Spleen (tissue), 7 donors: ENCODE results near the gene SHISA9.

Experiments
- POLR2A ChIP-seq, 3 donors: fragments of 450-650 bp; IDR thresholded peaks; one replicate each; pipeline ENCODE4 v1.5.1; 2017; ENCODE audit warnings: antibody characterized with exemption in 3 of 3, mild to moderate bottlenecking in 1 of 3
- POLR2AphosphoS5 ChIP-seq, 3 donors: sonication (generic); formaldehyde crosslinking; IDR thresholded peaks; one replicate each; pipeline ENCODE4 v1.5.1; 2017; ENCODE audit warnings: antibody characterized with exemption in 3 of 3
- TF ChIP-seq, protein P1 (sequence below), 11 experiments: fragments of 200-600 bp in 7 of 11; fragments of 450-650 bp in 4 of 11; sonication (generic) in 4 of 11; IDR thresholded peaks in 8 of 11; conservative IDR thresholded peaks in 3 of 11; 1 replicate in 7 of 11; 2 replicates in 4 of 11; pipeline versions ENCODE4 v1.4.0 to v1.8.0; 2016 to 2021; ENCODE audit warnings: antibody characterized with exemption in 11 of 11, inconsistent platforms in 4 of 11, mild to moderate bottlenecking in 1 of 11
- donor health status: DM: no; HTN: no; CAD: no; lungs with moderate emphysema.
- donor health status: DM: no; HTN: no; CAD: no.
- donor health status: DM: no; HTN: no; CAD: no.

GRCh38 chr16:12917653-12918052 lies 16.3 kb downstream of the SHISA9 start:
- no peak for TF ChIP-seq POLR2A (IDR thresholded peaks at IDR 0.05)
- no peak for TF ChIP-seq POLR2AphosphoS5 (IDR thresholded peaks at IDR 0.05)
- TF ChIP-seq, protein P1, sequence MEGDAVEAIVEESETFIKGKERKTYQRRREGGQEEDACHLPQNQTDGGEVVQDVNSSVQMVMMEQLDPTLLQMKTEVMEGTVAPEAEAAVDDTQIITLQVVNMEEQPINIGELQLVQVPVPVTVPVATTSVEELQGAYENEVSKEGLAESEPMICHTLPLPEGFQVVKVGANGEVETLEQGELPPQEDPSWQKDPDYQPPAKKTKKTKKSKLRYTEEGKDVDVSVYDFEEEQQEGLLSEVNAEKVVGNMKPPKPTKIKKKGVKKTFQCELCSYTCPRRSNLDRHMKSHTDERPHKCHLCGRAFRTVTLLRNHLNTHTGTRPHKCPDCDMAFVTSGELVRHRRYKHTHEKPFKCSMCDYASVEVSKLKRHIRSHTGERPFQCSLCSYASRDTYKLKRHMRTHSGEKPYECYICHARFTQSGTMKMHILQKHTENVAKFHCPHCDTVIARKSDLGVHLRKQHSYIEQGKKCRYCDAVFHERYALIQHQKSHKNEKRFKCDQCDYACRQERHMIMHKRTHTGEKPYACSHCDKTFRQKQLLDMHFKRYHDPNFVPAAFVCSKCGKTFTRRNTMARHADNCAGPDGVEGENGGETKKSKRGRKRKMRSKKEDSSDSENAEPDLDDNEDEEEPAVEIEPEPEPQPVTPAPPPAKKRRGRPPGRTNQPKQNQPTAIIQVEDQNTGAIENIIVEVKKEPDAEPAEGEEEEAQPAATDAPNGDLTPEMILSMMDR (IDR thresholded peaks at IDR 0.05 in 8 of 11, conservative IDR thresholded peaks at IDR 0.05 in 3 of 11), result no peak
